HG02884 (cell line): Measurements from ENCODE around the gene NPL.

Source experiments
- ATAC-seq: cut with Tn5 transposase; IDR thresholded peaks from one replicate; pipeline ENCODE4 v1.9.1; 2021; ENCODE audit warnings: mild to moderate bottlenecking, moderate library complexity; ENCODE audit not compliant: unreplicated experiment

NPL gene

DNA sequence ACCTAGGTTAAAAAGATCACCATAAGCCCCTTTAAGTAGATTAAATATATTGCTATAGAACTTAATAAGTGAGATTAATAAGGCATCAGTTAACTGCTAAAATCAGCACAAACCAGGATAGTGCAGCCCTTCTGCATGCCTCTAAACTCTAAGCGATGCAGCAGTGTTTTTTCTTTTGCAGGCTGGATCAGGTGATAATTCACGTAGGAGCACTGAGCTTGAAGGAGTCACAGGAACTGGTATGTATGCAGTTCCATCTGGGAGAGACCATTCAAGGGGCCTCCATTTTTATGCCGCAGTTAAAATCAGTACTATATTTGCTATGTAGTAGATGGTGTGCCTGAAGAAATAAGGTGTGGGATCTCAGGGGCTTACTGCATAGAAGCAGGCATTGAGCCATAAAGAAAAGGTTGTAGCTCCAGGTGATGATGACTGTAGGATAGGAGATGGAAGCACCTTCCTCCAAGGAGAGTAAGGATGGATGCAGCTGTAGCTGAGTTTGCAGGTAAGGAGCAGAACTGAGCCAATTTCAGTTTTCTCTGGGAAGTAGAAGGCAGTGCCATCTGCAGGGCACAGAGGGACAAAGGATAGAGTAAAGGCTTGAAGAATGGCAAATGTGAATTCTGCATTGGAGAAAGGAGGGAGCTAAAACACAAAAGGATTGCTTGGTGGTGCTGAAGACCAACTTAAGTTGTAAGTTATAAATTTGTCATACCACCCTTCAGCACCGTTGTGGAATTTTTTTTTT is 22.6 kb downstream of the NPL start:
- ATAC-seq, result no peak

DNA sequence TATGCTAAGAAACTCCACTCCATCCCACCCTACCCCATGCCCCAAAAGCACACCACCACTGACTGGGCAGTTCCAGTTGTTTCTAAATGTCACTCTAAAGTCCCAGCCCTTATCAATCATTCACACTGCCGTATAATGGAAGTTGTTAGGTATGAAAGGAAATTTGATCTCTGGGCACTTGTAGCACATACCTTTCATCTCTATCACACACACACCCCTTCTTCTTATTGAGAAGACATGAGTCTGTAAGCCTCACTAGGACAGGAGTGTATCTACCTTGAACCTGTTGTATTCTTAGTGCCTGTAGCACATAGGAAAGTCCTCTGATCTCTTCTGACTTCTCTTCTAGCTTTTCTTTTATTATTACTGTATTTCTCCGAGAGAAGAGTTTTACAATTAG is 27.3 kb downstream of the NPL start:
- ATAC-seq, result no peak

DNA sequence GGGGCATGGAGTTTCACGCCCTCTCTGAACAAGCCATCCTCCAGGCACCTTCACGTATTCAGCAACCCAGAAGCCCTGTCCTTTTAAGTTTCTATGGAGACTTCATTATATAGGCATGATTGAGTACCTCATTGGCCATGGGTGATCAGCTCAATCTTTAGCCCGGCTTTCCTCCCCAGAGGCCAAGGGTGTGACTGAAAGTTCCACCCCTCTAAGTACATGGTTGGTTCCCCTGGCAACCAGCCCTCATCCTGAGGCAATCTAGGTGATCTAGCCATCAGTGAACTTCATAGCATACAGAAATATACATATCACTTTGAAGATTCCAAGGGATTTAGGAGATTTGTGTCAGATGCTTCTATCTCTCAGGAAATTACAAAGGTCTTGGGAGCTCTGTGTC is 28.2 kb downstream of the NPL start:
- no peak for ATAC-seq

DNA sequence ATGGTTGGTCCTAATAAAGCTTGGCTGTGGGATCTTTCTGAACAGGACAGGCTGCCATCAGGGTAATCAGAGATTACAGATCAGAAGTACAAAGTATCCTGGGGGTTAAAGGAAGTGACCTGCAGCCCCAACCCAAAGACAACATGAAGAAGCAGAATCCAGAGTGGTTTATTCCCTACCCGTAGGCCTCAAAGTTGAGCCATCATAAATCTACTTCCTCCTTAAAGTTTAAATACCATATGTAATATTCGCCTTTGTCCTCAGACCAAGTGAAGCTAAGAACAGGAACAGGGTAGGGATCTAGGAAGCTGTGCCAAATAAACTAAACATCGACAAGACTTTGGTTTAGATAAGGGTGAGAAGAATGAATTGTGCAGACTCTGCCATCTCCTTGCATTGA is 33.6 kb downstream of the NPL start:
- ATAC-seq, result no peak

DNA sequence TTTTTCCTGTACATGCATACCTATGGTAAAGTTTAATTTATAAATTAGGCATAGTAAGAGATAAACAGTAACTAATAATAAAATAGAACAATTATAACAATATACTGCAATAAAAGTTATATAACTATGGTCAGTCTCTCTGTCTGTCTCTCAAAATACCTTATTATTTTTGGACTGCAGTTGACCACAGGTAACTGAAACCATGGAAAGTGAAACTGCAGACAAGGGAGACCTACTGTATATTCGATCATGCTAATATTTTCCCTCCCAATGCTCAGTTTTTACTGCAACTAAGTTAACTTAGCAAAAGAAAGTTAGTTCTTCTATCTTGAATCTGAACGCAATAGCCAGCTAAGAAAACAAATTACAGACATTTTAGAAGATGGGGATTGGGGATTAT is 37.3 kb downstream of the NPL start:
- no peak for ATAC-seq

DNA sequence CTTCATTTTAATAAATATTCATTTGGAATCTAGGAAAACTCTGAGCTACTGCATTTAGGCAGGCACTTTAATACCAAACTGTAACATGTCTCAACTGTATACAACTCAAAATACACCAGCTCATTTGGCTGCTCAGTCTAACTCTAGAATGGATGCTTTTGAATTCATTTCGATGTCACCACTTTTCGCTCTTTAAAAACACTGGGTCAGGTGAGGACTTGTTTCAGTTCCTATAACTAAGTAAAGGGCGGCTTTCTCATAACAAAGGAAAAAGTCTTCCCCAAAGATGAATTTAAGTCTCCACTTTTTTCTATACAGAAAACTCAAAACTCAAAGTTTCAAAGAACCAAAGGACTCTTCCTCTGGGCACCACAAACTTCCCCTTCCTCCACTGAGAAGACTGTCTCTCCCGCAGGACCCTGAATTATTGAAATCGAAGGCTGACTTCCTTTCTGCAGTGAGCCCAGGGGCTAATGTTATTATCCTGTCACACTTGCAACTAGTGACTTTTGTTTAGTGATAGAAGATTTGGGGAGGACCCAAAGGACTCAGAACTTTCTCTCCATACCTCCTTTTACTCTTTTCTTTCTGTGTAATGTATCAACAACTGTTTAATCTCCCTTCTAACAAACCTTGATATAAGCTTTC is 39.8 kb downstream of the NPL start:
- ATAC-seq, result peak; percentile 68

DNA sequence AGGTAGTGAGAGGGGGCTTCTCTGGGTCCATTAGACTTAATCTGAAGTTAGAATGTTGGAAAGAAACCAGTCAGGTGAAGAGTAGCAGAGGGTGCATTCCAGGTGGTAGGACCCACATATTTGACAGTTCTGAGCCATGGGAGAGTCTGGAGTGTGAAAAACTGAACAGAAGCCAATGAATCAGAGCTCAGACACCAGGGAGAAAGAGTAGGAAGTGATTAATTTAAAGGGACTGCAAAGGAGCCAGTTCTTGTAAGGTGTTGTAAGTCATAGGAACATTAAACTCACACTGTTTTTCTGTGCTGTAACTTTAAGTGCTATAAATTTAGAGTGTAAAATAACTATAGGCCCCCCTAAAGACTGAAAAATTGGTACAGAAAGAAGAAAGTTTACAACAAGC is 43.7 kb downstream of the NPL start:
- ATAC-seq, result no peak

DNA sequence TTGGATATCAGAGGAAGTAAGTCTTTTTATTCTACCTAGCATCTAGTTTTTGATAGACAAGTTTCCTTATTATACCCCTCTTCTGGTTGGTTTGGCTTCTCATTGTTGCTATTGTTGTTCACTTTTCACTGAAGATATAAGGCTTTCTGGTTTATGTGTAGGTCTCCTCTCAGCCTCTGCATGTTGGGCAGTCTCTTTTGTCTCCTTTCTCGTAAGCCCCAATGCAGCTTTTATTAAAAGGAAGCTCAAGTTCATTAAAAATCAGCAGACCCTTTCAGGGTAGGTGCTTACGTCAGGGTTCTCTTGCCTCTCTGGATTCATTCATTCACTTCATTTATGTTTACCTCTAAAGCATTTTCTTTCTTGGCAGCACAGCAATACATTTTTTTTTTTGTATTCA is 44.8 kb downstream of the NPL start:
- ATAC-seq, result no peak

DNA sequence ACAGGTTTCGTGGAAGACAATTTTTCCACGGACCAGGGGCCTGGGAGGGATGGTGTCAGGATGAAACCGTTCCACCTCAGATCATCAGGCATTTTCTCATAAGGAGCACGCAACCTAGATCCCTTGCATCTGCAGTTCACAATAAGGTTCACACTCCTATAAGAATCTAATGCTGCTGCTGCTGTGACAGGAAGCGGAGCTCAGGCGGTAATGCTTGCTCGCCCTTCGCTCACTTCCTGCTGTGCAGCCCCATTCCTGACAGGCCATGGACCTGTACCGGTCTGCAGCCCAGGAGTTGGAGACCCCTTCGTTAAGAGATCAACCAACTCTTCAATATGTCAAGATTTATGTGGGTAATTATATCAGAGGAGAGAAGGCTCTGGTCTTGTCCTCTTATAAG is 46.2 kb downstream of the NPL start:
- no peak for ATAC-seq

DNA sequence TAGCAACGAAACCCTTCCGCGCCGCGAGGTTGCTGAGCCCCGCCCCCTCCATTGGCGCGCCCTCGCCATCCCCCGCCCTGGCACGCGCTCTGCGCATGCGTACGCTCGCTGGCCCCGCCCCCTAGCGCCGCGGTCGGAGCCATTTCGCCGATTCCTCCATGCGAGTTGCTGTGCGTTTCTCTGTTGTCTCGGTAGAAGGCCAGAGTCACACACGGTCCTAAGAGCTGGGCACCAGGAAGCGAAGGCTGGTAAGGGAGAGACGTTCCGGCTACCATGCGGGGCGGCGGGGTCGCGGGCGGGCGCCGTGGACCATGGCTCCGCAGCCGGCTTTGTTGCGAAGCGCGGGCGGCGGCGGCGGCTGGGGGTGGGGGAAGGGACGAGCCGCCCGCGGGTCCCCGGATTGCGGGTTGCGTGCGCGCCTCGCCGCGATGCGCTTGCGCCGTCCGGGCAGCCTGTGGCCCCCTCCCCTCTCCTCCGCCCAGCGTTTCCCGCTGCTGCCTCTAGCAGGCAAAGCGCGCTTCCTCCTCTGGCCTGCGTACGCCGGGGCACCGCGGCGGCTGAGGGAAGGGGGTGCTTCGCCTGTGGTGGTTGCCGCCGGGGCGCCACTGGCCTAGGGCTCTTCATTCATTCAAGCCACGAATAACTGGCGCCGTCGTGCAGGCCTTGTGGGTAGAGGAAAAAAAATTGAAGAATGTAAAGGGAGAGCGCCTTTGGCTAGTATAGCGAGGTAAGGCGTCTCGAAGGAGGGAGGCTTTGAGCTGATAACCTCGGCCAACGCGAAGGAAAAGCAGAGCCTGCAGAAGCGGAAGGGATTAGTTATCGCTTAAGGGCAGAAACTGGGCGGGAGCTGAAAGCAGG is 49.9 kb downstream of the NPL start, which contains the start of gene DHX9:
Gene DHX9, plus strand, starts transcription at position 139 of the 858 bp plus-strand sequence. CDS start 3,220 bp downstream, outside the sequence.
- ATAC-seq, result peak; percentile 73

DNA sequence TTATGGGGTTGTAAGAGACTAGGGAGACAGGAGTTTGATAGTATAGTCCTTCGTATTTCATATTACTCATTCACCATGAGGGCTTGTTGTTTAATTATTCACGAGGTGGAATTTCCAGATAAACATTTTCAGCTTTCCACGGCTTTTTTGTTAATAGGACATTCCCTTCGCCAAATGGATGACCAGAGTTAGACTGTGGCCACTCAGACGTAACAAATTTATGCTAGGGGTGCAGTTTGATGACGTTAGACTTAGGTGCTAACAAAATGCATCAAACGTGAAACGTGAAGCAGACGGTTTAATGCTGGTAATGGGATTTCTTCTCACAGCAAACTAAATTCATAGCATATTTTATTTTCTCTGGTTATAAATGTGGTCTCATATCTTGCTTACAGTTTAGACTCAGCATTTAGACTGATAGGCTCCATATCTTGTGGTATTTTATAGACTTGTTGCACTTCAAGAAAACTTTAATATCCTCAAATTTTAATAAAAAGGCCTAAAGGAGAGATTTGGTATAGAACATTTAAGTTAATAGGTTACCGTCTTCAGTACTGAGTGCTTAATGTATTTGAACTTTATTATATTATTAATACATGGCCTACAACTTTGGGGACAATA is 51.9 kb downstream of the NPL start:
- ATAC-seq, result no peak

DNA sequence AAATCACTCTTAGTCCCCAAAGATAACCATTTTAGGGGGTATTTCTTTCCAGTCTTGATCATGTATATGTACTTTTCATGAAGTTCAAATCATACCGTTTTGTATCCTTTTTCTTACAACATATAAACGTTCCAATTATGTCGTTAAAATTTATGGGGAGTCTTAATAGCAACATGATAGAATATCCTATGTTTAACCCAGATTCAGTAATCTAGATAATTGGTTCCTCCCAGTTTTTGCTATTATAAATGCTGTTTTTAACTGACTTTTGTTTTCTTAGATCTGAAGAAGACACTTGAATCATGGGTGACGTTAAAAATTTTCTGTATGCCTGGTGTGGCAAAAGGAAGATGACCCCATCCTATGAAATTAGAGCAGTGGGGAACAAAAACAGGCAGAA is 52.7 kb downstream of the NPL start:
- ATAC-seq, result no peak

DNA sequence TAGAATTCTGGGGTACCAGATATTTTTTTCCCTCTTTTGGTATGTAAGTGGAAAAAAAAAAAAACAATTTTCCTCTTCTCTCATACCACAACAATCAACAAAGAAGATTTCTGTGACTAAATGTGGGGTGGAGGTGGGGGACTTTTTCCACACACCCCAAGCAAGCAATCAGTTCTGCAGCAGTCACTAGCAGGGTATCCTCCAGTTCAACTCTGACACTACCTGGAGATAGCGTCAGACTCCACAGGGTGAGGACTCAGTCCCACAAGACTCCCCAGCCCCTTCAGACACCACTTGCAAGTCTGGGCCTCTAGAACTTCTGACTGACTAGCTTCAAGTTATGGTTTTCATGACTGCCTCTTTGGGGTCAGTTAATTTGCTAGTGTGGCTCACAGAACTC is 55.8 kb downstream of the NPL start:
- ATAC-seq, result no peak

DNA sequence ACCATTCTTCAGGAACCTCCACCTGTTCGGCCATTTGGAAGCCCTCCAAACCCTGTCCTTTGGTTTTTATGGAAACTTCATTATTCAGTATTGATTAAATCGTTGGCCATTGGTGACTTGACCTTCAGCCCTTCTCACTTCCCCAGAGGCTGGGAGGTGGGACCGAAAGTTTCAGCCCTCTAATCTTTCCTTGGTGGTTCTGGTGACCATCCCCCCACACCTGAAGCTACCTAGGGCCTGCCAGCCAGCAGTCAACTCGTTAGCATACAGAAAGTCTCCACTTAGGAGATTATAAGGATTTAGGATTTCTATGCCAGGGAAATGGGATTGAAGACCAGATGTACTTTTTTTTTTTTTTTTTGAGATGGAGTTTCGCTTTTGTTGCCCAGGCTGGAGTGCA is 56.3 kb downstream of the NPL start:
- ATAC-seq, result no peak

DNA sequence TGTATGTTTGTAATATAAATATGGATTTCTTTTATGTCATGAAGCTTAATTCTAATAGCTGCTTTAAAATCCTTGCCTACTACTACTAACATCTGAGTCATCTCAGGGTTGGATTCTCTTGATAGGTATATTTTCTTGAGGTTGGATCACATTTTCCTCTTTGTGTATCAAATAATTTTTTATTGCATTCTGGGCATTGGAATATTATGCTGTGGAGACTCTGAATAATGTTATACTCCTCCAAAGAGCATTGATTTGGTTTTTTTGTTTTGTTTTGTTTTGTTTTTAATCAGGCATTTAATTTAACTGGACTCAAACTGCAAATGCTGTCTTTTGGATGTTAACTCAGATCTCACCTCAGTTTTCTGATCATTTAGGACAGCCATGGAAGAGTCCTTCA is 57.5 kb downstream of the NPL start:
- no peak for ATAC-seq

DNA sequence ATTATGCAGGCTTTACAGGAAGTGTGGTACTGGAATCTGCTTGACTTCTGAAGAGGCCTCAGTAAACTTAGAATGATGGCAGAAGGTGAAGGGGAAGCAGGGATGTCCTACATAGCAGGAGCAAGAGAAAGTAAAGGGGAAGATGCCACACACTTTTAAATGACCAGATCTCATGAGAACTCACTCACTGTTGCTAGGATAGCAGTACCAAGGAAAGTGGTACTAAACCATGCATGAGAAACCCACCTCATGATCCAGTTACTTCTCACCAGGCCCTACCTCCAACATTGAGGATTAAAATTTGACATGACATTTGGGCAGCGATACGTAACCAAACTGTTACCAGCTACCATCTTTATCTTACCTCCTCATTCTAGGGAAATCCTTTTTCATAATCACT is 59.2 kb downstream of the NPL start:
- ATAC-seq, result no peak

DNA sequence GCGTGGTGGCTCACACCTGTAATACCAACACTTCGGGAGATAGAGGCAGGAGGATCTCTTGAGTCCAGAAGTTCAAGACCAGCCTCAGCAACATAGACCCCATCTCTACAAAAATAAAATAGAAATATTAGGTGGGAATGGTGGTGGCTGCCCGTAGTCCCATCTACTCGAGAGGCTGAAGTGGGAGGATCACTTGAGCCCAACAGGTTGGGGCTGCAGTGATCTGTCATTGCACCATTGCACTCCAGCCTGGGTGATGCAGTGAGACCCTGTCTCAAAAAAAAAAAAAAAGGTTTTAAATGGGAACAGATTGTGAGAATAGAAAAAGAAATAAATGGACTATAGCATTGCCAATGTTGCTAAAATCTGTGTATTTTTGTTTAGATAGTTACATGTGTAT is 60.7 kb downstream of the NPL start:
- ATAC-seq, result no peak

DNA sequence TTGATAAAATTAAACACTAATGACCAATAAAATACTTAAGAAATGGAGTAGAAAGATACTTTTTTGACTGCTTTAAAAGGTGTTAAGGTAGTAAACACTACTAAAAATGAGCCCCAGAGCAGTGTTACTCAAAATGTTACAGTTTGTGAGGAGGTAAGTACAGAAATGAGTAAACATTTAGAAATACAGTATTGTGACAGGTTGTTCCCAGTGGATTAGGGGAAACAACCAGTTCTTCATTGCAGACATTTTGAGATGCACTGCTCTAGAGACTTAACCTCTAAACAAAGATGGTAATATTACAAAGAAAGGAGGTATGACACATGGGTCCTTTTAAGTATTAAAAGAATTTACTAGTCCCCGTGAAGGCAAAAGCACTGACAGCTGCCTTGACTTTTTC is 62.3 kb downstream of the NPL start:
- no peak for ATAC-seq

DNA sequence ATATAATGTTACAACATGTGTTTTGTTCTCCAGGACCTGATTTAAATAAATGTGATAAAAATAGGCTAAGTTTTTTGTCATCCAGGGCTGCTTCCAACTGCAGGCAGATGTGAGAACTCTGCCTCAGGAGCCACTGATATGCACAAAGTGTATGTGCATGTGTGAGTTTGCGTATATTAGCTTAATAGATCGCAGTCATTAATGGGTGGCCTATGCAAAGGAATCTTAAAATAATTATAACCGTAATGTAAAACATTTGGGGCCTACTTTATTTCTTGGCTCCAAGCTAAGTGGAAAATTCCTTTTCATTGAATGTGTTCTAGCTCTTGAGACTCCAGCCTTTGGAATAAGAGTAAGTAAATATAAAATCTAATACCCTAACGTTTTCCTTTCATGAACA is 66.3 kb downstream of the NPL start:
- ATAC-seq, result no peak

DNA sequence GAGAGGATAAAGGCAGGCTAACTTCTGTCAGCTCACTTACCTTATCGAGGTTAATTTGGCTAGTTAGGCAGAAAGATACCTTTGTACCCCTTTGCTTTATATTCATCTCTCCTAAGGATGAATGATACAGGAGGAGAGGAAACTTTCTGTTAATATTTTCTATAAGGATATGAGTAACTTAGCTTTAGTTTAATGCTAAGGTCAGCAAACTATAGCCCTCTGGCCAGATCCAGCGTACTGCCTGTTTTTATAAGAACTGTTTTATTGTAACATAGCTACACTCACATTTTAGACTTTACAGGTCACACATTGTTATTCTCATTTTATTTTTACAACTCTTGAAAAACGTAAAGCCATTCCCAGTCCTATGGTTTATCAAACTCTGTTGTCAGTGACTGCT is 67.6 kb downstream of the NPL start:
- no peak for ATAC-seq

DNA sequence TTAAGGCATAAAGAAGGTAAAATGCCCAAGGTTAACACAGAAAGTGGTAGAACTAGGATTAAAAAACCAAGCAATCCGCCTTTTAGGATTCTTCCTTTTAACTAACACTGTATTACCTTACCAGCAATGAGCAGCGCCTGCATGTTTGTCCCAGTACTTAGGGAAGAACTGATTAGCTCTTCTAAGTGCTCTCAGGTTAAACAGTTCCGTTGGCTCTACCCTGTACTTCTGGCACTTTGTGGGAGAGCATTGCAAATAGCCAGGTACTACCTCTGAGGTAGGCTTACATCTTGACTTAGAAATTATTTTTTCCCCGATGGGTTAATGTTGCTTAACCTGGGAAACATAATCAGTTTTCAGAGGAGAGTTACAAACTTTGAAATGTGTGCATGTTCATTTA is 71.1 kb downstream of the NPL start:
- no peak for ATAC-seq
